ENCODE data around the gene ELL2. TPM values are rescaled to one million over a fixed set of nuclear protein-coding genes. Genes with fewer than 3 reads are reported as not detected.
A peak's percentile ranks its signal among the peaks of the same experiment; 100 is the strongest.

Gene ELL2
- total and polyA plus RNA-seq, 9 of the 15 experiments (the other 6 are each of a cell fraction or from before 2014, with no cell fraction given) = 4.3 to 18.3 (median 14.5) TPM

- H3K27me3 ChIP-seq (ENCODE audit: control insufficient read depth in 2 of 2, insufficient read depth in 2 of 2, low read length in 2 of 2) = 0 out of 5 replicates have a peak, but pooled peaks cover 0 to 4% of the 10 kb centered on the region in 2 experiments
- DNase-seq (ENCODE audit: extremely low read depth in 1 of 4, low spot score in 3 of 4) = no peak
- no peak for FAIRE-seq
- H3K27ac ChIP-seq (ENCODE audit: extremely low read depth, low read depth, low read length) = no peak overlapping the region
- CTCF ChIA-PET (ENCODE audit: low intra/inter-chr PET ratio) = no interaction called here
- no peaks in the 10 kb centered on the region for H3K9me3 ChIP-seq (replicated peaks; ENCODE audit: control insufficient read depth, insufficient read depth, low read depth, low read length)
- H3K4me3 ChIP-seq = no peak overlapping the region
- no peak overlapping the region for H3K9ac ChIP-seq (ENCODE audit: insufficient read depth in 1 of 2, low read depth in 2 of 2, low read length in 2 of 2)
- H3K9me1 ChIP-seq (ENCODE audit: control insufficient read depth, insufficient read depth, low read length) = no peaks in the 10 kb centered on the region
- POLR2A ChIA-PET = no interaction called here
- no peak overlapping the region for H3K4me2 ChIP-seq (ENCODE audit: insufficient read depth, low read length)
- no TSS peak for BruUV-seq (replicated peaks)
- no peaks in the 10 kb centered on the region for H4K20me1 ChIP-seq (replicated peaks; ENCODE audit: control insufficient read depth, insufficient read depth, low read length)
- H2AFZ ChIP-seq (ENCODE audit: low read depth, low read length) = no peak overlapping the region
- in situ Hi-C loops (cut with MboI) = no loop called here
- intact Hi-C loops (cut with micrococcal nuclease) = no loop called here
- H3K4me1 ChIP-seq (replicated peaks in 1 of 2; ENCODE audit: control insufficient read depth in 2 of 2, insufficient read depth in 2 of 2, low read length in 2 of 2) = peaks cover 3 to 10% of the 10 kb centered on the region in 2 experiments; a peak in 4 of 5 replicates
- ATAC-seq = no peak
- WGBS (ENCODE audit: insufficient coverage, low coverage, missing lambda C conversion rate) = 7% methylated on average over 1 of the region's 1 CpG
- H3K36me3 ChIP-seq (ENCODE audit: control insufficient read depth, insufficient read depth, low read length) = no peaks in the 10 kb centered on the region
- no peaks in the 10 kb centered on the region for H3K79me2 ChIP-seq (ENCODE audit: control insufficient read depth, insufficient read depth, low read length)
- no peak for TF ChIP-seq WHSC1 (IDR thresholded peaks at IDR 0.05; ENCODE audit: low read length)
- TF ChIP-seq LEF1 (IDR thresholded peaks at IDR 0.05) = no peak
- TF ChIP-seq, protein P1, sequence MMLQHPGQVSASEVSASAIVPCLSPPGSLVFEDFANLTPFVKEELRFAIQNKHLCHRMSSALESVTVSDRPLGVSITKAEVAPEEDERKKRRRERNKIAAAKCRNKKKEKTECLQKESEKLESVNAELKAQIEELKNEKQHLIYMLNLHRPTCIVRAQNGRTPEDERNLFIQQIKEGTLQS (IDR thresholded peaks at IDR 0.05) = peak; percentile 46; the same call in 1 of the 2 replicates
- TF ChIP-seq, protein P1 (CRISPR knock-in tag; conservative IDR thresholded peaks at IDR 0.05) = no peak
- no peak for TF ChIP-seq ZNF609 (CRISPR knock-in tag; IDR thresholded peaks at IDR 0.05; ENCODE audit: borderline replicate concordance)
- TF ChIP-seq, protein P2, sequence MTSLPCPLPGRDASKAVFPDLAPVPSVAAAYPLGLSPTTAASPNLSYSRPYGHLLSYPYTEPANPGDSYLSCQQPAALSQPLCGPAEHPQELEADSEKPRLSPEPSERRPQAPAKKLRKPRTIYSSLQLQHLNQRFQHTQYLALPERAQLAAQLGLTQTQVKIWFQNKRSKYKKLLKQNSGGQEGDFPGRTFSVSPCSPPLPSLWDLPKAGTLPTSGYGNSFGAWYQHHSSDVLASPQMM (CRISPR knock-in tag; IDR thresholded peaks at IDR 0.05) = no peak
Measured at GRCh38 chr5:95866435-95867040, 95.1 kb downstream of the ELL2 start.

Data from K562 (cell line).